ENCODE results near the gene FCHSD2.

DNA sequence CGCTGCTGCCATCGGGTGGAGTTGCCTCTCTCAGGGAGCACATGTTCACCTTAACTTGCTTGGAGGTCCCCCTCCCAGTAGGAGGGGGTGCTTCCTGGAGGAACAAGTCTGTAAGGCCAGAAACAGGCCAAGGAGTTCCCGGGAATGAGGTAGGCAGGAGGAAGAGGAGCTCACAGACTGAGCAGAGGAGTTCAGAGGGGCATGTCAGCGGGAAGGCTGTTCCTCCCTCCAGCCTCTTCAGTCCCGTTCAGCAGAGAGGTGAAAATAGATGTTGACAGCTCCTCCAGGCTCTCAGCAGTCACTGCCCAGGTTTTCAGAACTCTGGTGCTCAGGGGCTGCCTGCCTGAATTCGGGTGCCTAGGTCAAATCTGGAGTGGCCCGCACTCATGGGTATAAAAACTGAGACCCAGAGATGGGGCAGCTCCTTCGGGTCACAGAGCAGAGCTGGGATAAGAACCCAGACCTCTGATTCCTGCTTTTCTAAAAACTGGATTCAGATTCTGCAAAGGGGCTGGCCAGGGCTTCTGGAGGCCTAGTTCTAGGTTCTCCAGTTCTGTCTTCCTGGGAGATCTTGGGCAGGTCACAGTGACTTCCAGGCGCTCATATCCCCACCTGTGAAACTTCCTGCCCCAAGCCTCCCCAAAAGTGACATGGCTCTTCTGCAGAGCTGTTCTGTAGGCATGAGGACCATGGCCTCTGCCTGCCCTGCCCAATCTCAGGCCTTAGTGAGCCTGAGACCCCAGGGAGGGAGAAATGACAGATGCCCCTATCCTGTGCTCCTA is 309.6 kb downstream of the FCHSD2 start:
- TF ChIP-seq, protein P1, sequence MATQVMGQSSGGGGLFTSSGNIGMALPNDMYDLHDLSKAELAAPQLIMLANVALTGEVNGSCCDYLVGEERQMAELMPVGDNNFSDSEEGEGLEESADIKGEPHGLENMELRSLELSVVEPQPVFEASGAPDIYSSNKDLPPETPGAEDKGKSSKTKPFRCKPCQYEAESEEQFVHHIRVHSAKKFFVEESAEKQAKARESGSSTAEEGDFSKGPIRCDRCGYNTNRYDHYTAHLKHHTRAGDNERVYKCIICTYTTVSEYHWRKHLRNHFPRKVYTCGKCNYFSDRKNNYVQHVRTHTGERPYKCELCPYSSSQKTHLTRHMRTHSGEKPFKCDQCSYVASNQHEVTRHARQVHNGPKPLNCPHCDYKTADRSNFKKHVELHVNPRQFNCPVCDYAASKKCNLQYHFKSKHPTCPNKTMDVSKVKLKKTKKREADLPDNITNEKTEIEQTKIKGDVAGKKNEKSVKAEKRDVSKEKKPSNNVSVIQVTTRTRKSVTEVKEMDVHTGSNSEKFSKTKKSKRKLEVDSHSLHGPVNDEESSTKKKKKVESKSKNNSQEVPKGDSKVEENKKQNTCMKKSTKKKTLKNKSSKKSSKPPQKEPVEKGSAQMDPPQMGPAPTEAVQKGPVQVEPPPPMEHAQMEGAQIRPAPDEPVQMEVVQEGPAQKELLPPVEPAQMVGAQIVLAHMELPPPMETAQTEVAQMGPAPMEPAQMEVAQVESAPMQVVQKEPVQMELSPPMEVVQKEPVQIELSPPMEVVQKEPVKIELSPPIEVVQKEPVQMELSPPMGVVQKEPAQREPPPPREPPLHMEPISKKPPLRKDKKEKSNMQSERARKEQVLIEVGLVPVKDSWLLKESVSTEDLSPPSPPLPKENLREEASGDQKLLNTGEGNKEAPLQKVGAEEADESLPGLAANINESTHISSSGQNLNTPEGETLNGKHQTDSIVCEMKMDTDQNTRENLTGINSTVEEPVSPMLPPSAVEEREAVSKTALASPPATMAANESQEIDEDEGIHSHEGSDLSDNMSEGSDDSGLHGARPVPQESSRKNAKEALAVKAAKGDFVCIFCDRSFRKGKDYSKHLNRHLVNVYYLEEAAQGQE (IDR thresholded peaks at IDR 0.05; ENCODE audit: insufficient read depth in 1 of 2, low read depth in 2 of 2, low read length in 2 of 2): no peak
- TF ChIP-seq POLR2AphosphoS5 (IDR thresholded peaks at IDR 0.05; ENCODE audit: low read depth, low read length): no peak

Data from PFSK-1 (cell line).